NCI-H510A (cell line): ENCODE results near the gene HOMER2.
A peak's percentile ranks its signal among the peaks of the same experiment; 100 is the strongest.

Source experiments
- DNase-seq: peaks from one replicate; lab custom pipeline; 2025; lab: John Stamatoyannopoulos, UW

The HOMER2 gene

DNA sequence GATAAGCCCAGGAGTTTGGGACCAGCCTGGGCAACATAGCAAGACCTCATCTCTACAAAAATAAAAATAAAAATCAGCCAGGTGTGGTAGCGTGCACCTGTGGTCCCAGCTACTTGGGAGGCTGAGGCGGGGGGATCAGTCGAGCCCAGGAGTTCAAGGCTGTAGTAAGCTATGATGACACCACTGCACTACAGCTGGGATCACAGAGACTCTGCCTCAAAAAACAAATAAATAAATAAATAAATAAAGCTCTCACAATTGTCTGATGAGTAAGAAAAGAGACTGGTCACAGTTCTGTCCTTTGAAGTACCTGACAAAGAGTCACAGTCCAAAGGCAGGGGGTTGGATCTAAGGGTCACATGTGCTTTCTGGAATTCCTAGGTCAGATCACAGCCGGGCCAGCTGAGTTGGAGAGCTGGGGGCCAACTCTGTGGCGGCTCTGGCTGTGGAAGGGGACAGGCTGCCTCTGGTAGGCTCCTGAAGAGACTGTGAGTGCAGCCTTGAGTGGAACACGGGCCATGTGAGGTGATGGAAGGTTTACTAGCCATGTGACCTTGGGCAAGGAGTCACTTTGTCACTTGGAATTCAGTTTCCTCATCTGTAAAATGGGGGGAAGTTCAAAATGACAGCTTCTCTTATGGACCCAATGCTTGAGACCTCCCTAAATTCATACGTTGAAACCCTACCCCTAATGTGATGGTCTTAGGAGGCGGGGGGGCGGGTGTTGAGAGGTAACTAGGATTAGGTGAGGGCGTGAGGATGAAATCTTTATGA, 95.9 kb downstream of the HOMER2 start:
- no peak for DNase-seq

DNA sequence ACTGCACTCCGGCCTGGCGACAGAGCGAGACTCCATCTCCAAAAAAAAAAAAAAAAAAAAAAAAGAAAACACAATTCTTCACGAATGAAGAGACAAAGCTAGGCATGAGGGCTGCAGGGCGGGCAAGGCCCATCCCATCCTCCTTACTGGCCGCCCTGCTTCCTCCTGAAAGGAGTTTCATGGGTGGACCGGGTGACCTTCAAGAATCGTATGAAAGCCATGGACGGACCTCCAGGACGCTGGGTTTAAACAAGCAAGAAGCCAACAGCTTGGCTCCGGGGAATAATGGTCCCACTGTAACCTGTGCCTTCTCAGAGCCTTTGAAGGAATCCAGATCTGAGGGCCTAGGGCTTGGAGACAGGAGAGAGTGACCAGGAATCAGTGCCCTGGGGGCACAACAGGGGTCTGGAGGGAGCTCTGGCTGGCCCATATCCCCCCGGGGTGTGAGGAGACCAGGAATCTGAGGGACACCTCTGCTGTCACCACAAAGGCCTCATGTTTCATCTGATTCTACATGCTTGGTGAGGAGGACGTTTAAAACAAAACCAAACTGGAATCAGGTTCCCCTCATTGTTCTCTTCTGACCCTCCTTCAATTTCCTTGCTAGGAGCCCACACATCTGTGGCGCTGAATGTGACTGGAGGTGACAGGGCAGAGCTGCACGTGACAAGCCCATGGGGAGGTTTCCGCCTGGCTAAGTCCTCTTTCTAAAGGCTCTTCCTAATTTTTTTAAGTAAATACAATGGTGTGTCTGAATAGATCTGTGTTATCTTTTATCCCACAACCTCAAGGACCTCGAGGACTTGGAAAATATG, 97.0 kb downstream of the HOMER2 start:
- DNase-seq = no peak

DNA sequence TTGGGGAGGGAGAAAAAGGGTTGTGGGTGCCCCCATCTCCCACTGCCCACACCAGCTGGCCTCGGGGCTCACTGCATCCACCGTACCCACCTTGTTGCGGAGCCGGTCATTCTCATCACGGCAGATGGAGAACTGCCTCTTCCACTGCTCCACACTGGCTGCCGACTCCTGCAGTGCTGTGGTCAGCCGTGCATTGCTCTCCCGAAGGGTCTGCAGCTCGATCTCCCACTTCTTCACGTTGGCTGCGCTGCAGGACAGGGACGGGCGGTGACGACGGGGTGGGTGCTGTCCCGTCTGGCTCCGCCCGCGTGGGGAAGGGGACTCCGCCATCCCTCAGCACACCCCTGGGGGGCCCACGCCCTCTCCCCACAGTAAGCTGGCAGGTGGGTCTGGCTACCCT, 98.0 kb downstream of the HOMER2 start:
- no peak for DNase-seq

DNA sequence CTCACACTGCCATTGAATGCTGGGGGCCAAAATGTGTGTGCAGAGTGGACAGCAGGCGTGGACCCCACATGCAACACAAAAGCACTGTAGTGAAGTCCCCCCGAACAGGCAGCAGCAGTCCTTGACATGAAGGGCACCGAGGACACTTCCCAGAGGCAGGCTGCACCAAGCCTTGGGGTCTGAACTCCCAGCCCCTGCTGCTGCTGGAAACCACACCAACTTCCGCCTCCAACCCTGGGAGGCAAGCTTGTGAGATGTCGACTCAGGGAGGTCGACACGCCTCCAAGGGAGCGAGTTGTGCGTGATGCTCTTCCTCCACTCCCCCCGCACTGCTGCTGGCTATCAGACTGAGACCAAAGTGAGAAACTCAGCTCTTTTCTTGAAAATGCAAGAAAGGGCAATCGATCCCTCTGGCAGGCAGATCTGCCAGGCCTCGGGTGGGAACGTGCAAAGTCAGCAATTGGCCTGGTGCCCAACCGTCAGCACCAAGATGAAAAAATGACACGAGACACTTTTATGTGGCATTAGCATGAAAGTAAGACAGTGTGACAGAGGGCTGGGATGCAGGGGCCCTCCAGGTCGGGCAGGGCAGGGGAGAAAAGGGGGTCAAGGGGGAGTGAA, 99.5 kb downstream of the HOMER2 start:
- DNase-seq = no peak

DNA sequence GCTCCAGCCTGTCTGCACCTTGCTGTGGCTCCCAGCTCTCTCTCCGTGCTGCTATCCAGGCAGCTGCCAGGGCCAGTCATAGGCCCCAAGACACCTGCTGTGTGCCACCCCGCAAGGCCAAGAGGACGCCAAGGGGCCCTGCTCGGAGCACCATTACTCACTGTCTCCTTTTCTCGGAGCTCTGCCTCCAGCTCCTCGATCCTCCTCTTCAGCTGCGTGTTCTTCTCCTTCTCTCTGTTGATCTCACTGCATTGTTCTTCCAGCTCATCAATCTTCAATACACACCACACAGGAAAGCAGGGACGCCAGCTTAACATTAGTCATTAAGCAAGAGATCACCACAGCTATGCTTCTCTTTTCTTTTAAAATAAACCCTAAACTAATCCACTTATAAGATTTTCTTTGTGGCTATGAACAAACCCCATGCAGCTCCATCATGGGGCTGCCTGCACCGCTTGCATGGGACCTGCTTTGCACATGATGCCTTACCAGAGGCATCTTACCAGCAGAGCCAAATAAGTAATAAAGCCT, 100.5 kb downstream of the HOMER2 start:
- DNase-seq = no peak

DNA sequence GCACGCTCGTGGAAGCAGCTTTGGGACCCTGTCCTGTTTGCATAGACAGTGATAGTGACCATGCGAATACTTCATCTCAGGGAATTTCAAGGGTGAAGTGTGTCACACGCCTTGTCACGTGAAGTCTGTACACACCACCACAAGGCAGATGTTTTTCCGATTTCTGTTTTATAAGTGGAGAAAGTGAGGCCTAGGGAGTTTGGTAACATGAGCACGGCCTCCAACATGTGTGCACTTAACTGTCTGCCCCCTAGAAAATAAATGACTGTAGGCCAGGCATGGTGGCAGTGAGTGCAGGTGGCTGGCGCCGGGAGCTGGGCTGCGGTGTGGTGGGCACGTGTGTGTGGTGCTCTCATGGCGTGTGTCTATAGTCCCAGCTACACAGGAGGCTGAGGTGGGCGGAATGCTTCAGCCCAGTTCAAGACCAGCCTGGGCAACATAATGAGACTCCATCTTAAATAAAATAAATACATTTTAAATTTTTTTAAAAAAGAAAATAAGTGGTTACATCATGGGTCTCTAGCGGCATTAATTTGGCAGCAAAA, 101.1 kb downstream of the HOMER2 start:
- no peak for DNase-seq

DNA sequence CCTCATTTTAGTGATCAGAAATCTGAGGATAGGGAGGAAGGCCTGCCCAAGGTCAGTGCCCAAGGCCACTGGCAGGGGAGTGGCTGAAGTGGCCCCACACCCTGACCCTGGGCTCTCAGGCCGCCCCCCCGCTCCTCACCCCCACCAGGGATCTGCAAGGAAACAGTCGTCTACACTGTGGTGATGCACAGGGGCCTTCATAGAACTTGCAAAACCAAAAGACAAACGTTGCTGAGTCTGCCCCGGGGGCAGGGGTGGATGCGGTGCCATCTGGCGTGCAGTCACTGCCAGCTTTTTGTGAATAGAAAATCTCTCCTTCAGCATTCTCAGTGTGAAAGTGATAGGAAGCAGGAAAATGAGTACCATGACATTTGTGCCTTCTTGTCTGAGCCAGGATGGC, 101.8 kb downstream of the HOMER2 start:
- no peak for DNase-seq

DNA sequence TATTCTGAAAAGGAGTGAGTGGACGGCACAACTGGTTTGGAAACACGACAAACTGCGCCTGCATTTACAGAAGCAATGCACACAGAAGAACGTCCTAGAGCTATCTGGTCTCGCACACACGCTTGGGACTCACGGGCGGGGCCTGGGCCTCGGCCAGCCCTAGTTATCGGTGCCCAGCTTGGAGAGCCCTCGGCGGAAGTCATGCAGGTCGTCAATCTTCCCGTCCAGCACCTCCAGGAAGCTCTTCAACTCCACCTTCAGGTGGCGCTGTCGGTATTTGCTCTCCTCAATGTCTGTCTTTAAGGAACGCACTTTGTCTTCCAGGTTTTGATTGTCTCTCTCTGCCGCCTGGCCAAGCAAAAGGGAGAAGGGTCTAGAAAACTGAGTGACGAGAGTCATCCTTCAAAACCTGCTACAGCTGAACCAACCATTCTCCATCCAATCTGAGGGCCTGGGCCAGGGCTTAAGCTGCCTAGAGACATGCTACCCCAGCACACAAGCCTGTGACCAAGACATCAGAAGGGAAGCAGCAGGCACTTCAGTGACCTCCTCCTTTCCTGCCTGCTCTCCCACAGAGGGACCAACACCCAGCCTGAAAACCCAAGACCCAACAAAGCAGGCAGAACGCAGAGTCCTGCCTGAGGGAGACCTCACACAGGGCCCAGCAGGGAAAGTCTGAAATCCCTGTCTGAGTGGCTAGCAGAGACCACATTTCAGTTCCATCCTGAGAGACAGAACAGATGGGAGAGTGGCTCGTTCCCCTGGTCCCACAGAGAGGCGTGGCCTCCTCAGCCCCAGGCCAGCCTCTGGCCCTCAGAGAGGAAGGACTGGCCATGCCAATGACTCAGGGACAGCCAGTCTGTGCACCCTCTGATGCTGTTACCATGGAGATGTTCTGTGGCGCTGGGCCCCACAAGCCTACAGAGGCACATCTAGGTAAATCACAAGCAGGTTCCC, 102.7 kb downstream of the HOMER2 start:
- peak; percentile 14 for DNase-seq

DNA sequence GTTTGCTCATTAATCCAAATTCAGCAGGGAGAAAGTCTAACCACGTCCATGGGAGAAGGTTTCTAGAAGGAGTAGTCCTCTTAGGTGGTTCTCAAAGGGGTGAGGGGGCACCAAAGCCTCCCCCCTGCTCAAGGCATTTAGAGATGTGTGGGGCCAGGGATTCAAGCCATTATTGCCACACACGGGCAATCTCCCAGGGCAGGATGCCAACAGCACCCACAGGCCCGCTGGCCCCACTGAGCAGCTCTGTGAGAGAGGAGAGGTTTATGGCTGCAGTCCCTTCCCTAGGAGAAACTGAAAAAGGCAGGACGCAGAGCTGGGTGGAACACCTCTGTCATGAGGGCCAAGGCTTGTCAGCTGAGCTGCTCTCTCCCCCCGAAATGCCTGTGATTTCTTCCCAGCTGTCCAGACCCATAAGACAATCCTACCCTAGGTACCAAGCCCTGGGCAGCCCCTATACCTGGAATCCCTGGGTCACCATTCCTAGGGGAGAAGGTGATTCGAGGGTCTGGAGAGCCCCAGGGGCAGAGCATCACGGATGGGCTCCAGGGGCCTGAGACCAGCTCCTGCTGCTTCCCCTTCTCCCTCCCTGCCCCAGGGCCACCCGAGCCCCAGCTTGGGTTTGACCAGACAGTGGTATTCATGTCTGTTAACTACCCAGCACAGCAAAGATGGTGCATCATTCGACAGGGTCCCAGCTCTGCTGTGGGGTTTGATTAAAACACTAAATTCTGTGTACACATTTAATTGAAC, 104.1 kb downstream of the HOMER2 start:
- no peak for DNase-seq

DNA sequence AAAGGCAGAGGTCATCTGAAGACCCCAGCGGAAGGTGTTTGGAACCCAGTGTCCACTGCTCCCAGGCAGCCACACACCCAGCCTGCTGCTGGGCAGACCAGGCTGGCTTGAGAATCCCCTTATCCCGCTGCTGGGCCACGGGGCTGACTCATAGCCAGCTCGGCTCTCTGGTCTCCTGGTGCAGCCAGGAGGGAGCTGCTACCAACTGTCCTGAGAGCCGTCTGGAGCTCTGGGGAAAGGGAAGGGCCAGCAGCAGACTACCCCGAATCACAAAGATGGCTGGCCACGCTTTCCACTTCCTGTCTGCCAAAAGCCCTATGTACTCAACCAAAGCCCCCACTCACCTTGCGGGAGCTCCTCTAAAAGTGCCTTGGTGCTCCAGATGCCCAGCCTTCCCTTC, 104.8 kb downstream of the HOMER2 start:
- DNase-seq = no peak

DNA sequence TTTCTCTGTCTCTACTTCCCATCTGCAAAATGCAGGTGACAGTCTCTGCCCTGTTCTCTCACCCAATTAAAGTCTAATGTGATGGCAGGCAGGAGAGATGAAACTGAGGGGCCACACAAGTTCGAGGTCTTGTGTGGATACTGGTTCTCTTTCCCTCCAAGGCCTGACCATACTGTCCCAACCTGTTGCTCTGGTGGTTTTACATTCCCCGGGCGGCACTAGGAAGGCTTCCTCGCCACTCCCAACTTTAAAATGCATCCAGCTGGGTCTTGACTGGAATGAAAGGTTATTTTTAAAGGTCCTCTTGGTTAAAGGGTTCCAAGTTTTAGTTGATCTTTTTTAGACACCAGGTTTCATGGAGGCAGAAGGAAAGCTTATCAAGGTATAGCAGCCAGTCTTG, 105.9 kb downstream of the HOMER2 start:
- DNase-seq = no peak

DNA sequence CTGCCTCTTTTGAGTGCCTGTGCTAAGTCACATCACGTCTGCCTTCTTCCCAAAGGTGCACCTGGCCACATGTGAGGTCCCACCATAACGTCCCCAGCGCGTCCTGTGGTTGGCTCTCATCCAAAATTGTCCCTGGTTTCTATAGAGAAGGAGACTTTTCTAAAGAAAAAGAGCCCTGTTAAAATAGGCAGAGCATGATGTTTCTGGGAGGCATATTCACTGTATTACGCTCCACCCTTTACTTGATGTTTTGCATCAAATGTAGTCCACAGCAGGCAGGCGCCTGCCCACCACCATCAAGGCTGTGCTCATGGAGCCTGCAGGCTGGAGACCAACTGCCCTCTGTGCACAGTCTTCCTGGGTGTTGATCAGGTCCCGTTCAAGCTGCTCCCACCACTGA, 106.8 kb downstream of the HOMER2 start:
- DNase-seq = no peak

DNA sequence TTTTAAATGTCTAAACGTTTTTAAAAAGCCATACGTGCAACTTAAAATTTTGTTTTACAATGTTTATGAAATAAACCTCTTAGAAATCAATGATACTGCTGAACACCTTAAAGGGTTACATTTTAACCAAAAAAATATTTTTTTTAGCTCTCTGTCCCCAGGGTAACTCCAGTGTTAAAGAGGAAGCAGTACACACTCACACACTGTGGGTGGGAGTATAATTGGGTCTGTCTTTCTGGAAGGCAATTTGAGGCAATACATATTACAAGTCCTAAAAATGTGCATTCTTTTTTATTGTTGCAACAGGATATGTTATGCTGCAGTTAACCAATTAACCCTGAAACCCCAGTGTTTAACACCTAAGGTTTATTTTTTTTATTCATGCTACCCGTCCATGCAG, 109.0 kb downstream of the HOMER2 start:
- no peak for DNase-seq

DNA sequence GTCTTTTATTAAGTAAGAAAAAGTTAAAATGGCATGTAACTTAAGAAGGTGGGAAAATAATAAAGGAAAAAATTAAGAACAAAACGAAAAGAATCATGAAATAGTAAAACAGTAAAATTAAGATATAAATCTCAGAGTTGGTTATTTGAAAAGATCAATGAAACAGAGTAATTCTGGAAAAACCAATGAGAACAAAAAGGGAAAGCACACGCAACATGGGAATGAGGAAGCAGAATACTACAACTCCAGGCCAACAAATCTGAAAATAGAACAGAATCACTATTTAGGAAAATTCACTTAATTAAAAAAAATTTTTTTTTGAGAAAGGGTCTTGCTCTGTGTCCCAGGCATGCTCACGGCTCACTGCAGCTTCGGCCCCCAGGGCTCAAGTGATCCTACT, 112.4 kb downstream of the HOMER2 start:
- no peak for DNase-seq

DNA sequence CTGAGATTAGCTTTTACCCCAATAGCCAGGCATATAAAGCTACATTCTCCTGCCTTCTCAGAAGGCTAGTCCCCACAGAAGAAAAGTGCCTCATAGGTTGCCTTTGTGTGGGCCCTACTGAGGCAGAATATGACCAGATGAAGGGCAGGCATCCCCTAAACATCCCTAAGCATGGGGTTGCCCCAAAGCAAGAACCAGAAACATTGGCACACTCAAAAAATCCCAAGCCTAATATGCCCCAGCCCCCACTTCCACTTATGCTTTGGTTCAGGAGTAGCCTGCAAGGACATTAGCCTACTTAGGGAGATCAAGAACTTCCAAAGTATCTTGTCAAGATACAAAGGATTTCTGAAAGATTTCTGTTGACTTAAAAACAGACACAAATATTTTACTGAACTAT, 113.4 kb downstream of the HOMER2 start:
- DNase-seq = no peak

DNA sequence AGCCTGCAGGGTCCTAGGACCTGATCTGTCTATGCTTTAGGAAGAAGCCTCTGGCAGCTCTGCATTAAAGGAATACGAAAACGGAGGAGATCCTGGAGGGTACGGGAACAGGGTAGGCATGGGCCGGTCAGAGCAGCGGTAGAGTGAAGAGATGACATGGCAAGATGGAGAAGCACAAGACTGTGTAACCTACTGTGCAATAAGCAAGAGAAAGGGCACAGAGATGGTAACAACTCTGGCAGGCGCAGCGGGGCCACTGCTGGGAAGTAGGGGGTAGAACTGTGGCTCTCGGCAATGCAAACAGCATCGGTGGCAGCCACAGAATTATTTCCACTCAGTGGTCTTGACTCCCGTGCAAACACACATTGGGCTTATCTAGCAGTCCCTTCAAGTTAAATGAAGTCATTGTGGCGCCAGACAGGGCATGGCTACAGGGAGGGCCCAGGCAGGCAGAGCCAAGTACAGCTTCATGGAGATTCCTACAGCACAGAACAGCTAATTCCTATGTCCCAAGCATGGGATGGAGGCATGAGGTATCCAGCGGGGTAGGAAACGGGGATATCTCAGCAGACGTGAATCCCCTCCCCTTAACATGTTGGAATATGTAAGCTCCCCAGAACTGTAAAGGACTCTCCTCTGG, 114.3 kb downstream of the HOMER2 start:
- no peak for DNase-seq

DNA sequence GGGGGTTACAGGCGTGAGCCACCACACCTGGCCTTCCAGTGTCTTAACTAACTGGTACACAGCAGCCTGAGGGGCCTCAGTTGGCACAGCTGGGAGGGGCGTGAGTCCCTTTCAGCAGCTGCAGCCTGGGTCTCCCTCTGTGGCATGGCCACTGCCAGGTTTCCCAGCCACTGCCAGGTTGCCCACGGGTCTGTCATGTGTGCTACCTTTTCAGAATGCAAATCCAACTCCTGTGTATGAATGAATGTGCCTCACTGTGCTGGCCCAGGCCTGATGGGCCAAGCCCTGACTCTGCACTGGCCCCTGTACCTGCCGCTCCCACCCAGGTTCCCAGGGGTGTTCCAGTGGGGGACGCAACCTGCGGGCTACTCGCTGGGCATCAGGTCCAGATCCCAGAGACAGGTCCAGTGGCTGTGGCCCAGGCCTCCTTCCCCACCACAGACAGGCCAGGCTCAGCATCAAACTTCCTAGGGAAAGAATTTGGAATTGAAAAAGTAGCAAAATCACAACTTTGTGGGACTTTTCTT, 117.1 kb downstream of the HOMER2 start:
- DNase-seq = no peak

DNA sequence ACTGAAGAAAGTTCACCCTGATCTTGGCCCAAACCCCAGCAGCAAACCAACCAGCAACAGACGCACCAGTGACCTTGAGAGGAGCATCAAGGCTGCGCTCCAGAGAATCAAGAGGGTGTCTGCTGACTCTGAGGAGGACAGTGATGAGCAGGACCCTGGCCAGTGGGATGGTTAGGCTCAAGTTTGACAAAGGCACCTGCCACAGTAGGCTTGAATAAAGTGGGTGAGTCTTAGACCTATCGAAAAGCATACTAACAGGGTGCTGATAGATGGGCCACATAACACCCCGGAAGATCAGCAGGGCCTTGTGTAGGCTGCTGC, 119.2 kb downstream of the HOMER2 start:
- DNase-seq = no peak

DNA sequence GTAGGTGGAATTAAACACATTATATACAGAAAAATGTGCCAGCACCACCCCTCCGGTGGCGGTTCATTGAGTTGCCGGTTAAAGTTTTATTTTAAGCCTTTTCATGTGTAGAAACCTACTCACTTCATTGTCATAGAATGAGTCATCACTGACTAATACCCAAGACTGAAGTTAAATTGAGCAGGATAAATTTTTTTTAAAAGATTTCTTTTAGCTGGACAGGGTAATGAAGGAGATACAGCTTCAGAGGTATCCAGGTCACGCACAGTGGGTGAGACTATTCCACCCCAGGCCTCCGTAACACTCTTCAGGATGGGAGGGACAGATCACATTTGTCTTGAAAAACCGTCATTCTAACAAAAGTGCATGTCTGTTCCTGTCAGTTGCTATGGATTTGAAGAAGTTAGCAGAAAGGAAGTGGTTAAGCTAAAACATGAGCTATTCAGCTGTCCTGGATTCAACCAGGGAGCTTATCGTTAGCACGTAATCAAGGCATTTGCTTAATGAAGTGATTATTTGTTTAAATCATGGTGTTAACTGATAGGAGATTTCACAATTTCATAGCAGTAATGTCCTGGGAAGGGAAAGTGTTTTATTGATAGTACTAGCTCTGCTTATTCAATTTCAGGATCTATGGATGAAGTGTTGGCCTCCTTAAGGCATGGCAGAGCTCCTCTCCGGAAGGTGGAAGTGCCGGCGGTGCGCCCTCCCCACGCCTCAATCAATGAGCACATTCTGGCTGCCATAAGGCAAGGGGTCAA, 119.7 kb downstream of the HOMER2 start:
- no peak for DNase-seq
